Bronchial epithelial cell (primary cell): Measurements from ENCODE around the gene TMEM175. TPM values are rescaled to one million over a fixed set of nuclear protein-coding genes. Genes with fewer than 3 reads are reported as not detected.
"Not testable (repeated sequence)": the region's sequence is repeated elsewhere in the genome, so short reads cannot be mapped to it uniquely, and the experiment has no call there.

Experiments
- DNase-seq: peaks from one replicate; pipeline ENCODE4 v3.0.0-alpha.2; 2010; ENCODE audit warnings: low read depth
- FAIRE-seq: peaks from 2 replicates; lab custom pipeline; 2011; peaks lifted over from hg19 to GRCh38; lab: Jason Lieb, UNC
- H3K27me3 ChIP-seq: 2 replicates; pipeline ENCODE4 v1.5.1; 2011; ENCODE audit warnings: low read length; ENCODE audit not compliant: control insufficient read depth, insufficient read depth
- H3K36me3 ChIP-seq: 2 replicates; pipeline ENCODE4 v1.5.1; 2011; ENCODE audit warnings: low read length; ENCODE audit not compliant: control insufficient read depth, insufficient read depth
- H3K4me3 ChIP-seq: 2 replicates; pipeline ENCODE4 v1.5.1; 2011; ENCODE audit warnings: mild to moderate bottlenecking, low read depth, low read length, control low read depth
- CTCF ChIP-seq: IDR thresholded peaks from 2 replicates; pipeline ENCODE4 v1.5.1; 2011; ENCODE audit warnings: mild to moderate bottlenecking, moderate library complexity, low read length, control low read depth, inconsistent platforms; ENCODE audit not compliant: insufficient read depth, severe bottlenecking
- total RNA-seq: library from RNA; depleted of rRNA; stranded (reverse); fragments of >200 nt; gene quantifications from 2 replicates; pipeline ENCODE4 v1.2.1, GENCODE V29; 2014

The TMEM175 gene
- total RNA-seq, 1 donor from 2014 or later, result 3.4 TPM

GRCh38 chr4:998096-998691 is 65.9 kb downstream of the TMEM175 start:
- H3K27me3 ChIP-seq, result peaks cover 46% of the 10 kb centered on the region
- no peak for FAIRE-seq
- H3K4me3 ChIP-seq, result no peak overlapping the region
- no peaks in the 10 kb centered on the region for H3K36me3 ChIP-seq
- DNase-seq, result no peak
- TF ChIP-seq CTCF, result no peak

GRCh38 chr4:999240-999863 is 67.1 kb downstream of the TMEM175 start:
- FAIRE-seq, H3K4me3 ChIP-seq, DNase-seq, H3K36me3 ChIP-seq: not testable (repeated sequence)
- peaks cover 52% of the 10 kb centered on the region for H3K27me3 ChIP-seq

- H3K4me3 ChIP-seq, result no peak overlapping the region
- no peak for TF ChIP-seq CTCF
- no peaks in the 10 kb centered on the region for H3K36me3 ChIP-seq
- peaks cover 56% of the 10 kb centered on the region for H3K27me3 ChIP-seq
- no peak for FAIRE-seq
- no peak for DNase-seq
These were observed 67.7 kb downstream of the TMEM175 start for GRCh38 chr4:999882-1000425.

GRCh38 chr4:1000686-1001260 is 68.5 kb downstream of the TMEM175 start:
- Histone ChIP-seq H3K4me3 (no peak overlapping the region), H3K36me3 (no peaks in the 10 kb centered on the region), H3K27me3 (peaks cover 58% of the 10 kb centered on the region)
- DNase-seq (no peak), FAIRE-seq (no peak)
- TF ChIP-seq CTCF, result no peak

- Histone ChIP-seq H3K27me3 (peaks cover 56% of the 10 kb centered on the region), H3K36me3 (no peaks in the 10 kb centered on the region), H3K4me3 (no peak overlapping the region)
- FAIRE-seq (no peak), DNase-seq (no peak)
- TF ChIP-seq CTCF, result no peak
These were observed 69.4 kb downstream of the TMEM175 start for GRCh38 chr4:1001561-1002130.

GRCh38 chr4:1002131-1002630 is 69.9 kb downstream of the TMEM175 start:
- H3K27me3 ChIP-seq, result peaks cover 55% of the 10 kb centered on the region
- H3K36me3 ChIP-seq, result no peaks in the 10 kb centered on the region
- H3K4me3 ChIP-seq, result no peak overlapping the region
- DNase-seq (no peak), FAIRE-seq (no peak)
- no peak for TF ChIP-seq CTCF
